NCI-H2081 treated with DMSO at 0.1 percent for 48 hours (cell line): ENCODE data around the gene MRPL17.

Source experiments
- DNase-seq: peaks from one replicate; lab custom pipeline; 2025; lab: John Stamatoyannopoulos, UW

The MRPL17 gene

GRCh38 chr11:6632116-6633073 is 50.7 kb downstream of the MRPL17 start:
- no peak for DNase-seq

GRCh38 chr11:6631361-6631890 is 51.7 kb downstream of the MRPL17 start:
- no peak for DNase-seq

GRCh38 chr11:6630632-6631291 is 52.4 kb downstream of the MRPL17 start:
- DNase-seq: no peak
